Measurements from ENCODE around the gene TMEM187.

TMEM187 gene

GRCh38 chrX:153972368-153973126 is at the start of gene TMEM187:
TMEM187 (plus strand) TSS chrX:153972754; CDS start chrX:153982063, 9,309 bp downstream.
- peak; percentile 59 for DNase-seq (ENCODE audit: low read depth)

GRCh38 chrX:153922932-153923857 is 49.4 kb upstream of the TMEM187 start:
- no peak for DNase-seq (ENCODE audit: low read depth)

GRCh38 chrX:153924149-153924861 is 48.2 kb upstream of the TMEM187 start:
- no peak for DNase-seq (ENCODE audit: low read depth)

GRCh38 chrX:153925387-153925738 is 47.2 kb upstream of the TMEM187 start:
- DNase-seq (ENCODE audit: low read depth), result no peak

- no peak for DNase-seq (ENCODE audit: low read depth)
Observed at GRCh38 chrX:153925739-153926551, 46.6 kb upstream of the TMEM187 start, which contains the start of gene ARHGAP4. ARHGAP4 (minus strand) TSS chrX:153926264; CDS start chrX:153926202, 62 bp downstream.

- no peak for DNase-seq (ENCODE audit: low read depth)
Observed at GRCh38 chrX:153926552-153926857, 46.0 kb upstream of the TMEM187 start.

- DNase-seq (ENCODE audit: low read depth), result no peak
Observed at GRCh38 chrX:153926858-153927671, 45.5 kb upstream of the TMEM187 start.

GRCh38 chrX:153927672-153927921 is 45.0 kb upstream of the TMEM187 start:
- no peak for DNase-seq (ENCODE audit: low read depth)

GRCh38 chrX:153927922-153928760 is 44.4 kb upstream of the TMEM187 start:
- peak; percentile 80 for DNase-seq (ENCODE audit: low read depth)

GRCh38 chrX:153928846-153929245 is 43.7 kb upstream of the TMEM187 start:
- no peak for DNase-seq (ENCODE audit: low read depth)

- no peak for DNase-seq (ENCODE audit: low read depth)
Observed at GRCh38 chrX:153929576-153929975, 43.0 kb upstream of the TMEM187 start.

GRCh38 chrX:153930011-153930910 is 42.3 kb upstream of the TMEM187 start:
- DNase-seq (ENCODE audit: low read depth), result no peak

- no peak for DNase-seq (ENCODE audit: low read depth)
Observed at GRCh38 chrX:153931151-153931550, 41.4 kb upstream of the TMEM187 start.

GRCh38 chrX:153931748-153932147 is 40.8 kb upstream of the TMEM187 start:
- DNase-seq (ENCODE audit: low read depth), result no peak

- DNase-seq (ENCODE audit: low read depth), result no peak
Observed at GRCh38 chrX:153932220-153932915, 40.2 kb upstream of the TMEM187 start.

GRCh38 chrX:153933748-153934147 is 38.8 kb upstream of the TMEM187 start:
- no peak for DNase-seq (ENCODE audit: low read depth)

- no peak for DNase-seq (ENCODE audit: low read depth)
Observed at GRCh38 chrX:153934148-153934761, 38.3 kb upstream of the TMEM187 start.

GRCh38 chrX:153934762-153935325 is 37.7 kb upstream of the TMEM187 start, which contains the start of gene NAA10:
NAA10 (minus strand) TSS chrX:153935037; CDS start chrX:153934904, 133 bp downstream.
- no peak for DNase-seq (ENCODE audit: low read depth)

All from HS-5 (cell line).